HG03280 (cell line): ENCODE measurements around the gene CEP250.

ENCODE experiments used
- ATAC-seq: cut with Tn5 transposase; IDR thresholded peaks from one replicate; pipeline ENCODE4 v1.9.1; 2021; ENCODE audit warnings: mild to moderate bottlenecking, moderate library complexity; ENCODE audit not compliant: unreplicated experiment

Gene CEP250

DNA sequence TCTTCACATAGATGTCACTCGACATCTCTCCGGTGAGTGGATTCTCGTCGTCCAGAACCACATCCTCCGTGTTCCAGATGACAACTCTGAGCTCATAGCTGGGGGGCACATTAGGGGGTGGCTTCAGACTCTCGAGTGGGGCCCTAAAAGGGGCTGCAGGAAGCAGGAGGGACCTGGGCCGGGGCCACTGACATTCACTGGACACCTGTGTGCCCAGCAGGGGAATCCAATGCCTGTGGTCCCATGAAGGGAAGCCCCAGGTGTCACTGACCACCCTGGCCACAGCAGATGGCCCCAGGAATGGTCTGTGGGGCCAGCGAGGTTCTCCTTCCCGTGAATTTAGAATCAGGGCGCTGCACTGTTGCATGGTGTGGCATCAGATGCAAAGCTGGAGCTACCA is 105.1 kb downstream of the CEP250 start:
- no peak for ATAC-seq

- no peak for ATAC-seq
These were observed 105.9 kb downstream of the CEP250 start for GRCh38 chr20:35561268-35561667.

DNA sequence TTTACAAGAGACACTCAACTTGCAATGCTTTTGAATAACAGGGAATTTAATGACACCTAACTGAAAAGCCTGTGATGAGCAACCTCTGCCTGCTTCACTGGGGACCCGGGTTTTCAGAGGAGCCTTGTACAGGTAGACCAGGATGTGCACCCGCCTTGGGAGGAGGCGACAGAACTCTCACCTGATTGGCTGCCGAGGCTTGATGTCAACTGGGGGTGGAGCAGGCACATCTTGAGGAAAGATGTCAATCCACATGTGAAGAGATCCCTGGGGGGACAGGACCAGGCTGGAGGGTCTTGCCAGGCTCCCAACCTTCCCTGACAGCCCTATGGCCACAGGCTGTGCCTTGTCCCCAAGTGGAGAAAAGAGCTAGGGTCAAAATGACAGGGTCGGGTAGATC is 106.3 kb downstream of the CEP250 start:
- ATAC-seq, result no peak

- no peak for ATAC-seq
These were observed 107.2 kb downstream of the CEP250 start for GRCh38 chr20:35562541-35563110.

DNA sequence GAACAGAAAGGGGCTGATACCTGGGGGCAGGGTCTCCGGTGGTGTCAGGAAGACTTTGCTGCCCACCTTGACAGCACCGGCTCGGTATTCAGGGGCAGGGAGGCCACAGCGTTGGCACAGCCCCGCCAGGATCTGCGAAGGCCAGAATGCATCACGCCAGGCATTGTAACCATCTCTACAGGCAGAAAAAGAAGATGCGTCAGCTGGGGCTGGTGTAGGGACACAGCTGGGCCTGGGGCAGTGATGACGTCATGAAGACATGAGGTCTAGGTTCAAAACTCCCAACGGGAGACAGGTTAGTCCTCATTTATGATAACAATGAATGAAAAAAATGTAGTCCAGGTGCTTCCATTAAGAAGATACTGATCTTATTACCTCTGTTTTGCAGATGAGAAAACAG is 108.4 kb downstream of the CEP250 start:
- no peak for ATAC-seq

- no peak for ATAC-seq
These were observed 109.5 kb downstream of the CEP250 start for GRCh38 chr20:35564905-35565304.

- ATAC-seq, result no peak
These were observed 113.2 kb downstream of the CEP250 start for GRCh38 chr20:35568645-35569044.
